ENCODE measurements around the gene BRAF. TPM values are rescaled to one million over a fixed set of nuclear protein-coding genes. Genes with fewer than 3 reads are reported as not detected.
"Not testable (repeated sequence)": the region's sequence is repeated elsewhere in the genome, so short reads cannot be mapped to it uniquely, and the experiment has no call there.

Gene BRAF
- total RNA-seq, 1 donor from 2014 or later: 60.5 TPM

GRCh38 chr7:140723574-140723973, 201.2 kb downstream of the BRAF start:
- H3K36me3 Mint-ChIP-seq (ENCODE audit: insufficient read depth): peaks cover 5% of the 10 kb centered on the region
- no peaks in the 10 kb centered on the region for H3K4me1 Mint-ChIP-seq (ENCODE audit: low read depth)
- H3K27me3 Mint-ChIP-seq: no peaks in the 10 kb centered on the region
- TF ChIP-seq, protein P1, sequence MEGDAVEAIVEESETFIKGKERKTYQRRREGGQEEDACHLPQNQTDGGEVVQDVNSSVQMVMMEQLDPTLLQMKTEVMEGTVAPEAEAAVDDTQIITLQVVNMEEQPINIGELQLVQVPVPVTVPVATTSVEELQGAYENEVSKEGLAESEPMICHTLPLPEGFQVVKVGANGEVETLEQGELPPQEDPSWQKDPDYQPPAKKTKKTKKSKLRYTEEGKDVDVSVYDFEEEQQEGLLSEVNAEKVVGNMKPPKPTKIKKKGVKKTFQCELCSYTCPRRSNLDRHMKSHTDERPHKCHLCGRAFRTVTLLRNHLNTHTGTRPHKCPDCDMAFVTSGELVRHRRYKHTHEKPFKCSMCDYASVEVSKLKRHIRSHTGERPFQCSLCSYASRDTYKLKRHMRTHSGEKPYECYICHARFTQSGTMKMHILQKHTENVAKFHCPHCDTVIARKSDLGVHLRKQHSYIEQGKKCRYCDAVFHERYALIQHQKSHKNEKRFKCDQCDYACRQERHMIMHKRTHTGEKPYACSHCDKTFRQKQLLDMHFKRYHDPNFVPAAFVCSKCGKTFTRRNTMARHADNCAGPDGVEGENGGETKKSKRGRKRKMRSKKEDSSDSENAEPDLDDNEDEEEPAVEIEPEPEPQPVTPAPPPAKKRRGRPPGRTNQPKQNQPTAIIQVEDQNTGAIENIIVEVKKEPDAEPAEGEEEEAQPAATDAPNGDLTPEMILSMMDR (IDR thresholded peaks at IDR 0.05; ENCODE audit: unreplicated experiment): no peak
- H3K9me3 Mint-ChIP-seq (ENCODE audit: low read depth): no peaks in the 10 kb centered on the region
- no peak overlapping the region for H3K4me3 Mint-ChIP-seq (ENCODE audit: low read depth)
- no peak overlapping the region for H3K27ac Mint-ChIP-seq
- DNase-seq (ENCODE audit: low spot score, unreplicated experiment): no peak

- DNase-seq (ENCODE audit: low spot score, unreplicated experiment): no peak
- Mint-ChIP-seq H3K4me1 (ENCODE audit: low read depth) (no peaks in the 10 kb centered on the region), H3K9me3 (ENCODE audit: low read depth) (no peaks in the 10 kb centered on the region), H3K27ac (no peak overlapping the region), H3K27me3 (no peaks in the 10 kb centered on the region), H3K36me3 (ENCODE audit: insufficient read depth) (peaks cover 5% of the 10 kb centered on the region), H3K4me3 (ENCODE audit: low read depth) (no peak overlapping the region)
- TF ChIP-seq, protein P1 (IDR thresholded peaks at IDR 0.05; ENCODE audit: unreplicated experiment): no peak
Measured at GRCh38 chr7:140723006-140723405, 201.7 kb downstream of the BRAF start.

GRCh38 chr7:140722254-140722653, 202.5 kb downstream of the BRAF start:
- no peaks in the 10 kb centered on the region for H3K4me1 Mint-ChIP-seq (ENCODE audit: low read depth)
- H3K4me3 Mint-ChIP-seq (ENCODE audit: low read depth): no peak overlapping the region
- no peaks in the 10 kb centered on the region for H3K27me3 Mint-ChIP-seq
- peaks cover 5% of the 10 kb centered on the region for H3K36me3 Mint-ChIP-seq (ENCODE audit: insufficient read depth)
- TF ChIP-seq, protein P1 (IDR thresholded peaks at IDR 0.05; ENCODE audit: unreplicated experiment): no peak
- no peak for DNase-seq (ENCODE audit: low spot score, unreplicated experiment)
- no peak overlapping the region for H3K27ac Mint-ChIP-seq
- no peaks in the 10 kb centered on the region for H3K9me3 Mint-ChIP-seq (ENCODE audit: low read depth)

DNA sequence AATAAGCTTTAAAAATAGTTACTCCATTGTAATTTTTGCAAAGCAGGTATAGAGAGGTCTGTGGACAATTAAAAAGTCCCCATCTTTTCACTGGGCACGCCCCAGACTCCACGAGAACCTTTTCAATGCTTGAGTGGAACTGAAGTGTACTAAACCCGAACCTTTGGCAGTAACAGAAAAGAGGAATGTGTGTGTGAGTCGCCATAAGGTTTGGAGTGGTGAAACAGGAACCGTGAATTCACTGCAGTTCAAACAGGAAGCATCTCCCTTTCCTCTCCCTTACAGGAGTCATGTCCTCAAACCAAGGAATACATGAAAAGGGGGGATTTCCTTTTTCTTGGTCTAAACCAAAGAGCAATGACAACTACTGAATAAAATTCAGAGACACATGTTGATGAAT, 205.0 kb downstream of the BRAF start:
- peaks cover 8% of the 10 kb centered on the region for H3K36me3 Mint-ChIP-seq (ENCODE audit: insufficient read depth)
- H3K27ac Mint-ChIP-seq: no peak overlapping the region
- no peak overlapping the region for H3K4me3 Mint-ChIP-seq (ENCODE audit: low read depth)
- H3K4me1 Mint-ChIP-seq (ENCODE audit: low read depth): no peaks in the 10 kb centered on the region
- no peaks in the 10 kb centered on the region for H3K27me3 Mint-ChIP-seq
- TF ChIP-seq, protein P1 (IDR thresholded peaks at IDR 0.05; ENCODE audit: unreplicated experiment): no peak
- no peak for DNase-seq (ENCODE audit: low spot score, unreplicated experiment)
- peaks cover 2% of the 10 kb centered on the region for H3K9me3 Mint-ChIP-seq (ENCODE audit: low read depth)

DNA sequence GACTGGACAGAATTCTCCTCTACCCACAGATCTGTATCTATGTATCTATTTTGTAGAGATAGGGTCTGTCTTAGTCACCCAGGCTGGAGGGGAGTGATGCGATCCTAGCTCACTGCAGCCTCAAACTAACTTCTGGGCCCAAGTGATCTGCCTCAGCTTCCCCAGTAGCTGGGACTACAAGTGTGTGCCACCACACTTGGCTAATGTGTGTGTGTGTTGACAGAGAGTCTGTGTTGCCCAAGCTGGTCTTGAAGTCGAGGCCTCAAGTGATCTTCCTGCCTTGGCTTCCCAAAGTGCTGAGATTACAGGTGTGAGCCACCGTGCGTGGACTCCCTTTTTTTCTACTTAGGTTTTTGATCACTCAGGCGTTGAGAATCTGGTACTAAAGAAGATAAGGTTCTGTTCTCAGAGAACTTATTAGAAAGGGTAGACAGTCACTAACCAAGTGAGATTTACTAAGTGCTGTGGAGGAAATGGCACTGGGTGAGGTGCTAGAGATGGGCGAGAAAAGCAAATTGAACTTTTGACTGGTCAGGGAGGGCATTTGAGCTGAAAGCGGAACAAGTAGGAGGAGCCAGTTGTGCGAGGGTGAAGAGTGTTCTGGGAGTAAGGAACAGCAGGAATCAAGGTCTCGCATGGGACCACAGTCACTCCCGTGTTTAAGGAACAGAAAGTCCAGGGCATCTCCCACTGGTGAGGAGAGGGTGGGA, 210.2 kb downstream of the BRAF start:
- Mint-ChIP-seq H3K36me3 (ENCODE audit: insufficient read depth) (peaks cover 36% of the 10 kb centered on the region), H3K4me3 (ENCODE audit: low read depth) (no peak overlapping the region), H3K27me3 (no peaks in the 10 kb centered on the region), H3K9me3 (ENCODE audit: low read depth) (peaks cover 20% of the 10 kb centered on the region), H3K27ac (no peak overlapping the region), H3K4me1 (ENCODE audit: low read depth) (no peaks in the 10 kb centered on the region)
- DNase-seq (ENCODE audit: low spot score, unreplicated experiment): no peak
- TF ChIP-seq, protein P1 (IDR thresholded peaks at IDR 0.05; ENCODE audit: unreplicated experiment): no peak

- Mint-ChIP-seq H3K9me3 (ENCODE audit: low read depth) (peaks cover 20% of the 10 kb centered on the region), H3K36me3 (ENCODE audit: insufficient read depth) (peaks cover 41% of the 10 kb centered on the region)
- H3K4me1 Mint-ChIP-seq (ENCODE audit: low read depth); DNase-seq (ENCODE audit: low spot score, unreplicated experiment); H3K4me3 Mint-ChIP-seq (ENCODE audit: low read depth); H3K27me3 Mint-ChIP-seq; H3K27ac Mint-ChIP-seq: not testable (repeated sequence)
Measured at GRCh38 chr7:140712392-140712791, 212.3 kb downstream of the BRAF start.

DNA sequence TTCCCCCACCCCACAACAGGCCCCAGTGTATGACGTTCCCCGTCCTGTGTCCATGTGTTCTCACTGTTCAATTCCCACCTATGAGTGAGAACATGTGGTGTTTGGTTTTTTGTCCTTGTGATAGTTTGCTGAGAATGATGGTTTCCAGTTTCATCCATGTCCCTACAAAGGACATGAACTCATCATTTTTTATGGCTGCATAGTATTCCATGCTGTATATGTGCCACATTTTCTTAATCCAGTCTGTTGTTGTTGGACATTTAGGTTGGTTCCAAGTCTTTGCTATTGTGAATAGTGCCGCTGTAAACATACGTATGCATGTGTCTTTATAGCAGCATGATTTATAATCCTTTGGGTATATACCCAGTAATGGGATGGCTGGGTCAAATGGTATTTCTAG, 216.0 kb downstream of the BRAF start:
- H3K36me3 Mint-ChIP-seq (ENCODE audit: insufficient read depth): peaks cover 34% of the 10 kb centered on the region
- H3K27me3 Mint-ChIP-seq; H3K4me3 Mint-ChIP-seq (ENCODE audit: low read depth); H3K27ac Mint-ChIP-seq; H3K4me1 Mint-ChIP-seq (ENCODE audit: low read depth); DNase-seq (ENCODE audit: low spot score, unreplicated experiment): not testable (repeated sequence)
- peaks cover 15% of the 10 kb centered on the region for H3K9me3 Mint-ChIP-seq (ENCODE audit: low read depth)

Measured in progenitor cell of endocrine pancreas (in vitro differentiated cells).